Activated naive CD8-positive, alpha-beta T cell treated with anti-CD3 and anti-CD28 coated beads, Interleukin-2, amount 10 ng/mL, durations not matched to agents 7 days and 5 days (primary cell): ENCODE measurements around the gene DHRS2. TPM values are rescaled to one million over a fixed set of nuclear protein-coding genes. Genes with fewer than 3 reads are reported as not detected.

Experiments used
- ATAC-seq: fragments of 150-1000 bp; cut with Tn5 transposase; one replicate; pipeline ENCODE4 v1.10.0; 2021; ENCODE audit warnings: low read depth, moderate library complexity
- POLR2A ChIA-PET: fragments of 350-600 bp; sonication (Branson Sonifier 250); formaldehyde crosslinking; loops from one replicate; lab custom pipeline; 2021; ENCODE audit warnings: antibody characterized with exemption; lab: Charles Lee
- DNase-seq: peaks from one replicate; pipeline ENCODE4 v3.0.0; 2021
- H3K27ac Mint-ChIP-seq: one replicate; pipeline ENCODE4 v1.8.0; 2022; ENCODE audit warnings: mild to moderate bottlenecking, mixed read lengths
- H3K27me3 Mint-ChIP-seq: one replicate; pipeline ENCODE4 v1.8.0; 2022; ENCODE audit warnings: mild to moderate bottlenecking, moderate library complexity, mixed read lengths
- H3K36me3 Mint-ChIP-seq: one replicate; pipeline ENCODE4 v1.8.0; 2021; ENCODE audit warnings: mild to moderate bottlenecking, mixed read lengths
- H3K4me1 Mint-ChIP-seq: one replicate; pipeline ENCODE4 v1.8.0; 2021; ENCODE audit warnings: mixed read lengths
- H3K4me3 Mint-ChIP-seq: one replicate; pipeline ENCODE4 v1.8.0; 2022; ENCODE audit warnings: mild to moderate bottlenecking, moderate library complexity, mixed read lengths
- H3K9me3 Mint-ChIP-seq: one replicate; pipeline ENCODE4 v1.8.0; 2021; ENCODE audit warnings: mixed read lengths
- total RNA-seq, 2 experiments: library from RNA; stranded (reverse); gene quantifications; one replicate each; pipeline ENCODE4 v1.2.3, GENCODE V29; 2021

The DHRS2 gene
- total RNA-seq, 2 experiments from 2014 or later, result 0.17 TPM; not detected in 1

DNA sequence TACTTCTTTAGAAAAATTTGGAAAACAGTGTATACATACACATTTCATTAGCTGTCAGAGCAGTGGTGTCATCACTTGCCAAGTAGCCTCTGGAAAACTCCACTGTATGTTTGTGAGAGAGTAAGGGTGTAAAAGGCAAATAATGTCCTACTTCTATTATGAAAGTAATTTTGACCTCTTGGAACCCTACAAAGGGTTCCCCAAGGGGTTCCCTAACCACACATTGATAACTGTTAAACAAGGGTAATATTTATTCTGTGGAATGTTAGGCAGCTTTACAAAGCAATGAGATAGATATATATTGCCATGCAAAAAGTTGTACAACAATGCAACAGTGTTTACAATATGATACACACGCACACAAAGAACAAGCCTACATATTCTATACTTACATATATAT is 18.6 kb upstream of the DHRS2 start:
- H3K4me1 Mint-ChIP-seq, result no peaks in the 10 kb centered on the region
- peaks cover 2% of the 10 kb centered on the region for H3K36me3 Mint-ChIP-seq
- POLR2A ChIA-PET, result no interaction called here
- peaks cover 2% of the 10 kb centered on the region for H3K9me3 Mint-ChIP-seq
- H3K27ac Mint-ChIP-seq, result no peak overlapping the region
- H3K27me3 Mint-ChIP-seq, result peaks cover 10% of the 10 kb centered on the region
- DNase-seq (no peak), ATAC-seq (no peak)
- H3K4me3 Mint-ChIP-seq, result no peak overlapping the region

DNA sequence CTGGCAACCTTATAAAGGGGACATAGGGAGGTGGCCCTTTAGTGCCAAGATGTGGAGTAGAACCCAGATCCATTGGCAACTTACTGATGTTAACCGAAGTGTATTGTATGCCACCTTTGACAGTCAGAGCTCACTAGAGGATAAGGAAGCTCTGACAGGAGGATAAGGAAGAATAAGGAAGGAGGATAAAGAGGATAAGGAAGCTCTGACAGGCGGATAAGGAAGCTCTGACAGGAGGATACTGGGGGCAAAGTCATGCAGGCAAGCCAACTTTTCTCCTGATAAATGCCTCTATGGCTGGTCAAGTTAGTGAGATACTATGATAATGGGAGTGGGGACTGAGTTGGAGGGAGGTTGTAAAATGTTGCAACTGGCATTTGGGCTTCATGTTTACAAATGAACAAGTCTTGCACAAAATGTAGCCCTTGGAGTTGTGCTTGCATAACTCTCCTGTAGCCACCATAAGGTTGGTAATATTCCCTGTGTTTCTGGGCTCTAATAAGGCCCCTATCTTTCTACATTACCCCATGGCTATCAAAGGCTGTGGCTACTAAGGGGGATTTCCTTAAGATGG is 17.7 kb upstream of the DHRS2 start:
- DNase-seq, result no peak
- Mint-ChIP-seq H3K36me3 (no peaks in the 10 kb centered on the region), H3K4me3 (no peak overlapping the region), H3K4me1 (no peaks in the 10 kb centered on the region), H3K27ac (no peak overlapping the region), H3K27me3 (peaks cover 13% of the 10 kb centered on the region), H3K9me3 (peaks cover 5% of the 10 kb centered on the region)
- ATAC-seq, result no peak
- POLR2A ChIA-PET, result no interaction called here

DNA sequence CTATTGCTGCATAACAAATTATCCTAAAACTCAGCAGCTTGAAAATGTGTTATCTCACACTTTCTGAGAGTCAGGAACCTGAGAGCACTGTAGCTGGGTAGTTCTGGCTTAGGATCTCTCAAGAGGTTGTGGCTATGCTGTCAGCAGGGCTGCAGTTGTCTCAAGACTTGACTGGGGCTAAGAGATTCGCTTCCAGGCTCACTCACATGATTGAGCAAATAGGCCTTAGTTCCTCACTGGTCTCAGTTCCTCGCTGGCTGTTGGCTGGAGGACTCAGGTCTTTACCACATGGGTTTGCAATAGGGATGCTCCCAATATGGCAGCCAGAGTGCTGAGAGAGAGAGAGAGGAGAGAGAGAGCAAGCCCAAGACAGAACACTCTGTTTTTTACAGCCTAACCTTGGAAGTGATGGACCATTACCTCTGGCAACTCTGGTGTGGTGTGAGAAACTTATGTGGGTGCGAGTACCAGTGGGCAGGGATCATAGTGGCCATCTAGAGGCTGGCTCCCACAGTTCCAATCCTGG is 15.9 kb upstream of the DHRS2 start:
- DNase-seq (no peak), ATAC-seq (no peak)
- Mint-ChIP-seq H3K36me3 (no peaks in the 10 kb centered on the region), H3K27me3 (peaks cover 10% of the 10 kb centered on the region), H3K4me1 (no peaks in the 10 kb centered on the region), H3K9me3 (peaks cover 10% of the 10 kb centered on the region), H3K27ac (no peak overlapping the region), H3K4me3 (no peak overlapping the region)
- POLR2A ChIA-PET, result no interaction called here

DNA sequence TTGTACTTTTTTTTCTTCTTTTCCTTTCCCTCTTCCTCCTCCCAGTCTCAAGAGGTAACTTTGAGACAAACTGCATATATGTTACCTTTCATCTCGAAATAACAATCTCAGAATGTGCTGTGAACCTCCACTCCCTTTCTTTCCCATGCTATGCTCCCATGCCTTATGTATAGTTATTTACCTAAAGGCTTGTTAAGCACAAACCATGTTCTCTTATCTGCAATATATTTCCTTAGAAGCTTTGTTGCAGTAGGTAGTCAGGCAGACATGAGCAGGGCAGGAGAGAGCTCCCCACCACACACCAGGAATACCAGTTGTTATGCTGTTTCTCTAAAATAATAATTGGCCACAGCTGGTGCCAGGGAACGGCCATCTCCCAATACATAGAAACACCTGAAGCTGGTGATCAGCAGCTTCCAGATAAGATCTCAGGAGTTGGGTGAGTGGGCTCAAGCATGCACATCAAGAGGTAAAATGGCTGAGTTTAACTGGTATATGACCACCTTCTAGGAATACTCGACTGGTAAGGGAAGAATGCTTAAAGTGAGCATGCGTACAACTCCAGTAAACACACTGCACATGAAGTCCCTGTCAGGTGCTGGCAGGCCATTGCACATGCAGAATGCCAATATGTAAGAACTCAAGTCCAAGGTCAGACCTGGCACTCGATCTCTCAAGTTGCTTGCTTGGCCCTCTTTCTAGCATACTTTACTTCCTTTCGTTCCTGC is 14.8 kb upstream of the DHRS2 start:
- Mint-ChIP-seq H3K27ac (no peak overlapping the region), H3K4me3 (no peak overlapping the region), H3K9me3 (peaks cover 12% of the 10 kb centered on the region), H3K36me3 (no peaks in the 10 kb centered on the region), H3K27me3 (peaks cover 10% of the 10 kb centered on the region), H3K4me1 (no peaks in the 10 kb centered on the region)
- ATAC-seq, result no peak
- DNase-seq, result no peak
- POLR2A ChIA-PET, result no interaction called here

DNA sequence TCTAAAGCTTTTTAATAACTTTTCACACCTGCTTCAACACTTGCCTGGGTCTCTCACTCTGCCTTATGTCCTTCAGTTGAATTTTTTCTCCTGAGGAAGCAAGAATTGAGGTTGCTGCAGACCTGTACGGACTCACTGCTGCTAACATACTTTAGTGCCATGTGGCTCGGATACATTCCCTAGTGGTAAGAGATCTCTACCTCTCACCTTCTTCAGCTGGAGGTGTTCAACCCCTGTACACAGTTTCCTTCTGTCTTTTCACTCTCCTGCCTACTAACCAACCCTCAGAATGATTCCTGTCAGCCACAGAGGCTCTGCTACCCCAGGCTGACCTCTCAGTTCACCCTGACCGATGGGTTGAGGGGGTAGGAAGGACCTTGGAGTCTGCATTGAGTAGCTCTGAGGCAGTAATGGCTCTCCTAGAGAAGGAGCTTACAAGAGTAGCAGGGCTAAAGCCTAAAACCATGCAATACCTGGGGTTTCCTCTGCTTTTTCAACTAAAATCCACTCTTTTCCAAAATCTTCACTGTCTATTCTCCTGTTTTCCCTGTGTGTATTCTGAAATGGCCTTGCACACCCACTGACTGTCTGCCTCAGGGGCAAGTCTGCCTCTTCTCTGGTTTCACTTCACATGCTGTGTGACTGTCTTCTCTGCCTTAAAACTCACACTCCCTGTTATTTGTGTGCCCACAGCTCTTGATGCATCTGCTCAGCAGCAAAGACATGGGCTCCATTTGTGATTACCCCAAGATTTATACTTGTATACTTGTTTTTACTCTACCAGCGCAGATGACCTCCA is 14.0 kb upstream of the DHRS2 start:
- ATAC-seq (no peak), DNase-seq (no peak)
- Mint-ChIP-seq H3K27ac (no peak overlapping the region), H3K4me1 (no peaks in the 10 kb centered on the region), H3K4me3 (no peak overlapping the region), H3K27me3 (peaks cover 10% of the 10 kb centered on the region), H3K9me3 (peaks cover 12% of the 10 kb centered on the region), H3K36me3 (no peaks in the 10 kb centered on the region)
- POLR2A ChIA-PET, result no interaction called here

DNA sequence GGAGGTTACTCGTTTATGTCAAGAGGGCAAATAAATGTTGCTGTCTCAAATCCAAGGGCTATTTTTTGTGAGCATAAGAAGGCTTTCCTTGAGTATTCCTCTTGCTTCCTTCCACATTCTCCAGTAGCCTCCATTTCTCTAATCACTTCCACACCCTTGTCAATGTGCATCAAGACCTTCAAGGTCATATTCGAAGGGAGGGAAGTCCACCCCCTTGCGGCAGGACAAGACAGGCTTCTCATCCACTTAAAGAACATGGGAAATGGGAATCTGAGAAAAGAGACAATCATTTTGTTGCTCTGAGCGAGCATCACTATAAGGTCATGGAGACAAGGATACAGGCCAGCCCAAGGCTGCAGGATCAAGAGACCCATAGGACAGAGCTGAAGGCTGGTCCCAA is 13.2 kb upstream of the DHRS2 start:
- ATAC-seq, result no peak
- no peak for DNase-seq
- POLR2A ChIA-PET, result no interaction called here
- Mint-ChIP-seq H3K36me3 (no peaks in the 10 kb centered on the region), H3K9me3 (peaks cover 12% of the 10 kb centered on the region), H3K4me1 (no peaks in the 10 kb centered on the region), H3K27ac (no peak overlapping the region), H3K4me3 (no peak overlapping the region), H3K27me3 (peaks cover 10% of the 10 kb centered on the region)

DNA sequence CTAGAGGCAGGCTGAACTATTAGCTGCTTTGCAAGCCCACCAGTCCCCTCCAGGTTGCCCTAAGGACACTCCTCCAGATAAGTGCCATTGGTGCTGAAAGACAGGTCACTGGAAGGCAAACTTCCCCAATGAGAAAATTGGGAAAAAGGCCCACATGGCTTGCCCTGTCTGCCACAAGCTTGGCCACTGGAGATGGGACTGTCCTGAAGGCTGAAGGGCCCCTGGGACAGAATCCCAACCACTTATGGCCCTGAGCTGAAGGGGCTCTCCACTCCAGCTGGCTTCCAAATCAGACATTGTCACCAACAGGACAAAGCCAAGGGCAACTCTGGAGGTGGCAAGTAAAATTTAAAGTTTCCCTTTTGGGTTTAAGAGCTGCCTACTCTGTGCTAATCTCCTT is 12.2 kb upstream of the DHRS2 start:
- Mint-ChIP-seq H3K27me3 (peaks cover 10% of the 10 kb centered on the region), H3K9me3 (peaks cover 12% of the 10 kb centered on the region), H3K4me1 (no peaks in the 10 kb centered on the region), H3K36me3 (no peaks in the 10 kb centered on the region), H3K4me3 (no peak overlapping the region), H3K27ac (no peak overlapping the region)
- no peak for ATAC-seq
- POLR2A ChIA-PET, result no interaction called here
- DNase-seq, result no peak

DNA sequence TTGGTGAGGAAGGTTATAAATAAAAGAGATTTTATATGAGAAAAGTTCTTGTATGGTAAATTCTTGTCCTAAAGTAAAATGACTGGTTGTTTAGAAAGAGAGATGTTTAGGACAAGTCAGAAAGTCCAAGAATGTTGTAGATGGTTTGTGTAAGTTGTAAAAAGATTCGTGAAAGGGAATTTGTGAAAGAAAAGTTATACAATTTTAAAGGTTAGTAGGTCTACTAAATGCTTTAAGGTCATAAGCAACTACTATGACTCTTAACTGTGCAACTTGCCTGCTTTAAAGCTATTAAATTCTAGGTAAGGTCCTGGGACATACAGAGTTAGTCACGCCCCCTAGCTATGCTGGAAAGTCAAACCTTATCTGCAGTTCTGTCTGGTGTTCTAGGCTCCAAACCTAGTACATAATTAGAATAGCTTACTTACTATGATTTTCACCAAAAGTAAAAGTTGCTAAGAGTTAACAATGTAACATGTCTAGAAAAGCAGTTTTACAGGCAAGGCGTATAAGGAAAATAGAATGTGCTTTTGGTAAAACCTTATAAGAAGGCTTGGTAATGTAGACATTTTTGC is 11.2 kb upstream of the DHRS2 start:
- Mint-ChIP-seq H3K27ac (no peak overlapping the region), H3K27me3 (peaks cover 8% of the 10 kb centered on the region), H3K4me1 (peaks cover 1% of the 10 kb centered on the region), H3K36me3 (no peaks in the 10 kb centered on the region), H3K4me3 (no peak overlapping the region), H3K9me3 (peaks cover 12% of the 10 kb centered on the region)
- POLR2A ChIA-PET, result no interaction called here
- ATAC-seq, result no peak
- no peak for DNase-seq

DNA sequence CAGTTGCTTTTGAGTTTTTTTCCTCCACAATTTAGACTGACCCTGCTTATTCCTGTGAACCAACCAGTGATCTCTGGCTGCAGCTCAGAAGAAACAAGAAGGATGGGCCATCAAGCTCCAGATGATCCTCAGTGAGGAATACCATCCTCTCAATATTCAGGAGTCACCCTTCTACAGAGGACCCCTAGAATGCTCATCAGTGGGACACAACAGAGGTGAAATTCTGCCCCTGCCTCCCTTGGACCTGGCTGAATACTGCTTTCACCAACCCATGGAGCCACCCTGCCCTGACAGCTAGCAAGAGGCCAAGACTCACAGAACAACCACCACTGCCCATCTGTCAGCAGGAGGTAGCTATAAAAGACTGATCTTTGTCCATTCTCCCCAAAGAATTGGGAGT is 9.2 kb upstream of the DHRS2 start:
- Mint-ChIP-seq H3K27me3 (peaks cover 8% of the 10 kb centered on the region), H3K4me3 (no peak overlapping the region), H3K9me3 (peaks cover 10% of the 10 kb centered on the region), H3K4me1 (peaks cover 1% of the 10 kb centered on the region), H3K36me3 (no peaks in the 10 kb centered on the region), H3K27ac (no peak overlapping the region)
- ATAC-seq (no peak), DNase-seq (no peak)
- POLR2A ChIA-PET, result interaction anchor here (0.8 kb wide), 1 partner anchor 455 kb away, joined by 3 read pairs; no protein-coding TSS in a partner anchor

DNA sequence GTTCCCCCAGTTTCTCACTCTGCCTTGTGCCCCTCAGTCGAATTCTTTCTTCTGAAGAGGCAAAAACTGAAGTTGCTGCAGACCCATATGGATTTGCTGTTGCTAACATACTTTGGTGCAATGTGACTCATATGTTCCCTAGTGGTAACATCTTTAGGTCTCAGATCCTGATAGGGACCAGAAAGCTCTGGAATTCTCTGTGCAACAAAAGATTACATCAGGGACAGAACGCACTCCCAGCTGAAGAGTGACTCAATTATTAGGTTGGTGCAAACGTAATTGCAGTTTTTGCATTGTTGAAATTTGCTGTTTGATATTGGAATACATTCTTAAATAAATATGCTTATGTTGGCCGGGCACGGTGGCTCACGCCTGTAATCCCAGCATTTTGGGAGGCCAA is 8.2 kb upstream of the DHRS2 start:
- ATAC-seq (no peak), DNase-seq (no peak)
- no peaks in the 10 kb centered on the region for H3K36me3 Mint-ChIP-seq
- H3K4me3 Mint-ChIP-seq, result no peak overlapping the region
- peaks cover 10% of the 10 kb centered on the region for H3K9me3 Mint-ChIP-seq
- H3K27me3 Mint-ChIP-seq, result peaks cover under 1% of the 10 kb centered on the region
- no peak overlapping the region for H3K27ac Mint-ChIP-seq
- H3K4me1 Mint-ChIP-seq, result peaks cover 3% of the 10 kb centered on the region
- POLR2A ChIA-PET, result no interaction called here

DNA sequence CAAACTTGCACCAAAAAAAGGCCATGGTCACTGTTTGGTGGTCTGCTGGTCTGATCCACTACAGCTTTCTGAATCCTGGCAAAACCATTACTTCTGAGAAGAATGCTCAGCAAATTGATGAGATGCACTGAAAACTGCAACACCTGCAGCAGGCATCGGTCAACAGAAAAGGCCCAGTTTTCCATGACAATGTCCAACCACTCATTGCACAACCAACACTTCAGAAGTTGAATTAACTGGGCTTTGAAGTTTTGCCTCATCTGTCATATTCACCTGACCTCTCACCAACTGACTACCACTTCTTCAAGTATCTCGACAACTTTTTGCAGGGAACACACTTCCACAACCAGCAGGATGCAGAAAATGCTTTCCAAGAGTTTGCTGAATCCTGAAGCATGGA is 7.0 kb upstream of the DHRS2 start:
- ATAC-seq, result no peak
- H3K9me3 Mint-ChIP-seq, result peaks cover 7% of the 10 kb centered on the region
- no peaks in the 10 kb centered on the region for H3K27me3 Mint-ChIP-seq
- no peak for DNase-seq
- peaks cover 5% of the 10 kb centered on the region for H3K4me1 Mint-ChIP-seq
- no peak overlapping the region for H3K27ac Mint-ChIP-seq
- POLR2A ChIA-PET, result no interaction called here
- no peak overlapping the region for H3K4me3 Mint-ChIP-seq
- H3K36me3 Mint-ChIP-seq, result no peaks in the 10 kb centered on the region

DNA sequence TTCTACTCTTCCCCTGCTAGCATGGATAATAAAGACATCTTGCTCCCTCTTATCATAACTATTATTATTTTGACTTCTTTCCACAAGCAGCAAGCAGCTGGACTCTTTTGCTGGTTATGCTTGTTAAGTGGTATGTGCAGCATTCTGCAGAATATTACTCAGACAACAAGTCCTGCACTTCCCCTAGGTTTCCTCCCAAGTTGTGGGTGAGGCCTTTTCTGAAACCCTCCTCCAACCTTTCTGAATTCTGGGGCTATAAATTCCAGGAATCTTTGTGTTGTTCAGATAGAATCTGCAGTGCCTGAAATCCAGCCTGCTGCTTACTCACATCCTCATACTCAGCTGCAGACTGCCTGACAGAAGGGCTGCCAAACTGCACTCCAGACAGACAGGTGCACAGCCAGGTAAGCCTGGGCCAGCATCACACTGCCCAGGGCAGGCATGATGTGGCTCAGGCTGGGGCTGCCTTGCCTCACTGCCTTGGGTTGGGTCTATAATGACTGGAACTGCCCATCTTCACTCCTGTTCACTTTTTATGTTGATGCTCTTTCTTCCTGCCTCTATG is 6.2 kb upstream of the DHRS2 start:
- Mint-ChIP-seq H3K27ac (peak overlapping the region; percentile 31), H3K9me3 (peaks cover 1% of the 10 kb centered on the region), H3K4me1 (peaks cover 5% of the 10 kb centered on the region), H3K27me3 (peaks cover 5% of the 10 kb centered on the region), H3K4me3 (no peak overlapping the region), H3K36me3 (no peaks in the 10 kb centered on the region)
- POLR2A ChIA-PET, result no interaction called here
- DNase-seq, result no peak
- no peak for ATAC-seq

DNA sequence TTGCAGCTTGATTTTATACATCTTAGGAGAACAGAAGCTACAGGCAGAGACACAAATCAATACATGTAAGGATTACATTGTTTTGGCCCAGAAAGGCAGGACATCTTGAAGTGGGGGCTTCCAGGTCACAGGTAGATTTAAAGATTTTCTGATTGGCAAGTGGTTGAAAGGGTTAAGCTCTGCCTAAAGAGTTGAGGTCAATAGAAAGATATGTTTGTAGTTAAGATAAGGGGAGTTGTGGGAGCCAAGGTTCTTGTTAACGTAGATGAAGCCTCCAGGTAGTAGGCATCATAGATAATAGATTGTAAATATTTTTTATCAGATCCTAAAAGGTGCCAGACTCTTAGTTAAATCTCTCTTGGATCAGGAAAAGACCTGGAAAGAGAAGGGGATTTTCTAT is 5.5 kb upstream of the DHRS2 start:
- no peak for DNase-seq
- ATAC-seq, result no peak
- Mint-ChIP-seq H3K9me3 (peaks cover 1% of the 10 kb centered on the region), H3K27me3 (peaks cover 5% of the 10 kb centered on the region), H3K27ac (no peak overlapping the region), H3K4me1 (peaks cover 5% of the 10 kb centered on the region), H3K36me3 (no peaks in the 10 kb centered on the region), H3K4me3 (no peak overlapping the region)
- POLR2A ChIA-PET, result interaction anchor here (0.6 kb wide), 1 partner anchor 1504 kb away, joined by 6 read pairs; no protein-coding TSS in a partner anchor
